GM08714 (cell line): ENCODE data around the gene EVI5.

Source experiments
- H3K4me3 ChIP-seq: fragments of 200-500 bp; sonication (Bioruptor generic); 2 replicates; pipeline ENCODE4 v1.5.1; 2014; ENCODE audit warnings: mild to moderate bottlenecking, low read length, inconsistent platforms
- ZNF274 ChIP-seq: IDR thresholded peaks from 2 replicates; pipeline ENCODE4 v1.6.1; 2012; ENCODE audit warnings: mild to moderate bottlenecking, low read depth, low read length

EVI5 gene

GRCh38 chr1:92519043-92519442, 265.9 kb downstream of the EVI5 start:
- no peak for TF ChIP-seq ZNF274
- no peak overlapping the region for H3K4me3 ChIP-seq

DNA sequence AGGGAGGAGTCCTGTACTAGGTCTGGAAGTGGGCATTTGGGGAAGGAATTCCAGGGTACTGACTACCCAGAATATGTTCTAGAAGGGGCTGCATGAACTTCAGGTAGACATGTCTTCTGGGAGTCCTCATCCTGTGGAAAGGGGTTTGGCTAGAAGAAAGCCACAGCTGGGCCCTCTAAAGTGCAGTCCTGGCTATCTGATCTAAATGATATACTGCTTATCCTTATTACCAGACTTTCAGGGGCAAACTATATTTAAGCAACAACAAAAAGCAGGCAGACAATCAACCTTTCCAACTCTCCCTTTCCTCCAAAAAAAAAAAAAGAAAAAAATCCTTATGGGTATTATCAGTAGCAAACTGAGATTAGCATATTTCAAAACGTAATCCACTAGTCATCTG, 268.3 kb downstream of the EVI5 start:
- no peak for TF ChIP-seq ZNF274
- no peak overlapping the region for H3K4me3 ChIP-seq

GRCh38 chr1:92515796-92516201, 269.1 kb downstream of the EVI5 start:
- H3K4me3 ChIP-seq = no peak overlapping the region
- TF ChIP-seq ZNF274 = no peak

DNA sequence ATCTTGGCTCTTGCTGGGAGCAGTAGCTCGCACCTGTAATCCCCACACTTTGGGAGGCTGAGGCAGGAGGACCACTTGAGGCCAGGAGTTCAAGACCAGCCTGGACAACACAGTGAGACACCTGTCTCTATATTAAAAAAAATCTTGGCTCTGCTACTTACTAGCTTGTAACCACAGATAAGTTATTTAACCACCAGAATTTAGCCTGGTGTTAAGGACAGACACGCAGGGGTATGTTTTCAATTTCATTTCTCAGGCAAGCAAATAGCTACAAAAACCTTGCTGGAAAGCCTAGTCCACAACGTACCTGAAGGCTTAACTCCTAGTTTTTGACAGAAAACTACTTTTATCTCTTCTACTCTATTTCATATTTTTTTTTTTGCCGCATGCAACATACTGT, 273.4 kb downstream of the EVI5 start:
- TF ChIP-seq ZNF274 = no peak
- no peak overlapping the region for H3K4me3 ChIP-seq

DNA sequence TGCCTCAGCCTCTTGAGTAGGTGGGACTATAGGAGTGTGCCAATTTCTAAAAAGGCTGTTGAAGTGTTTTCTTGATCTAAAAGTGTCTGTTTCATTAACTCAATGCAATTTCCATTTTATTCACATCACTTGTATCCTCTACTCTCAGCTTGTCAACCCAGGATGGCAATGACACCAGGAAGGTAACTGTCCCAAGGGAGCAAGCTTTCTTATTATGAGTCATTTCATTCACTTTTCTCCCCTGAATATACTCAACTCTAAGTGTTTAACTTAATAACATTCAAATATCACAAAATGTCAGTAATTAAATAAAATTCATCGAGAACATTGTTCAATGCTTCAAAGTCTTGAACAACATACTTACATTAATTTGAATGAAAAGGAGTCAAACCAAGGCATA, 275.3 kb downstream of the EVI5 start:
- no peak for TF ChIP-seq ZNF274
- H3K4me3 ChIP-seq = no peak overlapping the region

DNA sequence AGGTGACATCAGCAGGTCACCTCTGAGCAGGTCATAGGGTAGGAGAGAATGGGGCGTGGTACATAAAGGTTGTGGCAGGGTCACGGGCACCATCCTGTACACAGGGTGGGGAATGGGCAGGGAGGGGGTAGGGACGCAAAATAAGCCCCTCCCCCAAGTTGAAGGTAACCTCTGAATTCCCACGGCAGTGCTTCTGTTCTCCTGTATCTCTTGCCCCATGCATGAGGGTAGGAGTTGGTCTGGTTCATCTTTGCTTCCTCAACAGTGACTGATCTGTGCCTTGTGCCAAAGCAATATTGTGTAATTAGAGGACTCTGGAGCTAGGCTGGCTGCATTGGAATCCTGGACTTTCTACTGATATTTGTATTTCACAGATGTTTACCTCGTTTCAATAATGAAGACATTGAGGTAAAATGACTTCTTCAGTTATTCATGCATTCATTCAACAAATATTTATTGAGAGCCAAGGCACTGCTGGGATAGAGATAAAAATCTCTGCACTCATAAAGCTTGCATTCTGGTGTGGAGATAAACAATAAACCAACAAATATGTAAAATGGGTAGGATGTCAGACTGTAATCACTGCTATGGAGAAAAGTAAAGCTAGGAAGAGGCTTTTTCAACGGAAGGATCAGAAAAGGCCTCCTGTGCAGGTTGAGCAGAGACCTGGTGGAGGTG, 279.8 kb downstream of the EVI5 start:
- TF ChIP-seq ZNF274 = no peak
- H3K4me3 ChIP-seq = no peak overlapping the region

GRCh38 chr1:92504291-92505014, 280.5 kb downstream of the EVI5 start:
- TF ChIP-seq ZNF274 = no peak
- no peak overlapping the region for H3K4me3 ChIP-seq

DNA sequence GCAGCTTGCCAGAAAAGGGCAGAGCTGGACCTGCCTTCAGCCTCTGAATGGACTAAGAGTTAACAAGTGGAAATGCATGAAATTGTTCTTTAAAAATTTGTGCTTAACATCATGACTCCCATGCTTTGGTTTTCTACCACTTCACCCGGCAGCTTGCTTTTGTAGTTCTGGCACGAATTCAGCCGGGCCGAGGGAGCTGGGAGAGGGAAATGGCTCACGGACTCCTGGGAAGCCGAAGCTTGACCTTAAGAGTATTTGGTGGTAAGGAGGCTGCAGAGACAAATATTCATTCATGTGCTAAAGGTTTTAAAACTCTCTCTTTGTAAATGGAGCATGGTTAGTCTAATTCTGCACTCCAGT, 281.0 kb downstream of the EVI5 start:
- H3K4me3 ChIP-seq = peak overlapping the region; percentile 3; the same call in 1 of the 2 replicates
- TF ChIP-seq ZNF274 = no peak

GRCh38 chr1:92503043-92503925, 281.6 kb downstream of the EVI5 start:
- H3K4me3 ChIP-seq = peak overlapping the region; percentile 3; the same call in 1 of the 2 replicates
- TF ChIP-seq ZNF274 = no peak

- no peak for TF ChIP-seq ZNF274
- H3K4me3 ChIP-seq = no peak overlapping the region
Measured at GRCh38 chr1:92502247-92502646, 282.7 kb downstream of the EVI5 start.

DNA sequence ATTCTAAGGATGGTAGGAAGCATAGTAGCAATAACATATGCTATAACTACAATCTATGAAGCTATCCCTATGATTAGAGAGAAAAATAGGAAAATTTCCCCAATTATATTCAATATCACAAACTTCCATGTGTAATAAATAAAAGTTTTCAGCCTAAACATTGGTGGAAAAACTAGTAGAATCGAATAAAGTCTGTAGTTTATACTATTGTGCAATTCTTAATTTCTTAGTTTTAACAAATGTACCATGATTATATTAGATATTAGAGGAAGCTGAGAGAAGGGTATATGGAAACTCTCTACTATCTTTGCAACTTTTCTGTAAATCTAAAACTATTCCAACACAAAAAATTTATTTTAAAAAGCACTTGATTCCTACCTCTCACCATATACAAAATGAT, 284.4 kb downstream of the EVI5 start:
- TF ChIP-seq ZNF274 = no peak

GRCh38 chr1:92495392-92496063, 289.4 kb downstream of the EVI5 start:
- no peak for TF ChIP-seq ZNF274
- no peak overlapping the region for H3K4me3 ChIP-seq

More for the DNA sequence above, 284.4 kb downstream of the EVI5 start:
- no peak overlapping the region for H3K4me3 ChIP-seq

- TF ChIP-seq ZNF274 = no peak
Measured at GRCh38 chr1:92494485-92495141, 290.3 kb downstream of the EVI5 start.

More at GRCh38 chr1:92494485-92495141, 290.3 kb downstream of the EVI5 start:
- no peak overlapping the region for H3K4me3 ChIP-seq
